Endothelial cell of umbilical vein (primary cell): ENCODE measurements around the gene APBB2. TPM values are rescaled to one million over a fixed set of nuclear protein-coding genes. Genes with fewer than 3 reads are reported as not detected.

Experiments
- BruUV-seq: library from RNA; stranded (reverse); fragments of 400-500 nt; replicated peaks from 2 replicates; lab custom pipeline; 2021; lab: Mats Ljungman, UMichigan
- CTCF ChIA-PET: fragments of 300-600, 350-600 bp; sonication (Branson Sonifier 250); formaldehyde crosslinking; loops from one replicate; lab custom pipeline; 2021; ENCODE audit warnings: antibody characterized with exemption, inconsistent platforms; lab: Charles Lee
- POLR2A ChIA-PET: fragments of 300-600, 350-600 bp; sonication (Branson Sonifier 250); formaldehyde crosslinking; loops from one replicate; lab custom pipeline; 2021; ENCODE audit warnings: antibody characterized with exemption, inconsistent platforms; lab: Charles Lee
- DNase-seq: peaks from one replicate; pipeline ENCODE4 v3.0.0-alpha.2; 2011; ENCODE audit warnings: low read depth, low spot score
- FAIRE-seq: peaks from 2 replicates; lab custom pipeline; 2011; peaks lifted over from hg19 to GRCh38; lab: Jason Lieb, UNC
- H2AFZ ChIP-seq: 2 replicates; pipeline ENCODE4 v1.6.0; 2012; ENCODE audit warnings: low read depth, low read length, control low read depth, inconsistent platforms
- H3K27ac ChIP-seq: 2 replicates; pipeline ENCODE4 v1.5.1; 2011; ENCODE audit warnings: low read depth, mild to moderate bottlenecking, control low read depth, low read length, moderate library complexity; ENCODE audit not compliant: insufficient read depth
- H3K27me3 ChIP-seq, 2 experiments: 2 replicates each; pipeline versions ENCODE4 v1.6.0 to v1.6.1; 2011; ENCODE audit warnings: low read length in 2 of 2, mixed read lengths in 1 of 2; ENCODE audit not compliant: control insufficient read depth in 2 of 2, insufficient read depth in 2 of 2
- H3K36me3 ChIP-seq, 2 experiments: 2 replicates in 1 of 2; 3 replicates in 1 of 2; pipeline ENCODE4 v1.5.1; 2011; ENCODE audit warnings: low read length in 2 of 2, mild to moderate bottlenecking in 1 of 2, moderate library complexity in 1 of 2; ENCODE audit not compliant: control insufficient read depth in 2 of 2, insufficient read depth in 2 of 2; ENCODE audit errors: extremely low read depth in 1 of 2
- H3K4me1 ChIP-seq: 3 replicates; pipeline ENCODE4 v1.5.1; 2011; ENCODE audit warnings: mild to moderate bottlenecking, low read length; ENCODE audit not compliant: control insufficient read depth, insufficient read depth; ENCODE audit errors: extremely low read depth
- H3K4me2 ChIP-seq: 2 replicates; pipeline ENCODE4 v1.6.1; 2011; ENCODE audit warnings: low read length, control low read depth, mixed read lengths; ENCODE audit not compliant: insufficient read depth
- H3K4me3 ChIP-seq, 3 experiments: fragments of 200-600 bp in 1 of 3; sonication (generic), shearing (Covaris generic) in 1 of 3; replicated peaks in 1 of 3; 2 replicates each; pipeline ENCODE4 v1.5.1; 2011 to 2016; ENCODE audit warnings: control low read depth in 3 of 3, low read length in 3 of 3, mild to moderate bottlenecking in 2 of 3, inconsistent platforms in 1 of 3, low read depth in 1 of 3, moderate library complexity in 1 of 3; ENCODE audit not compliant: insufficient read depth in 1 of 3
- H3K79me2 ChIP-seq: 2 replicates; pipeline ENCODE4 v1.6.0; 2012; ENCODE audit warnings: low read length, inconsistent platforms; ENCODE audit not compliant: control insufficient read depth, insufficient read depth
- H3K9ac ChIP-seq: replicated peaks from 2 replicates; pipeline ENCODE3; 2011; ENCODE audit warnings: low read length, control low read depth; ENCODE audit not compliant: insufficient read depth; ENCODE audit errors: extremely low read depth
- H3K9me1 ChIP-seq: replicated peaks from 3 replicates; pipeline ENCODE4 v1.6.0; 2011; ENCODE audit warnings: mild to moderate bottlenecking, low read length; ENCODE audit not compliant: control insufficient read depth, insufficient read depth; ENCODE audit errors: extremely low read depth
- H3K9me3 ChIP-seq: replicated peaks from 2 replicates; pipeline ENCODE4 v1.5.1; 2012; ENCODE audit warnings: low read length, inconsistent platforms; ENCODE audit not compliant: control insufficient read depth, insufficient read depth
- H4K20me1 ChIP-seq: replicated peaks from 2 replicates; pipeline ENCODE3; 2011; ENCODE audit warnings: mild to moderate bottlenecking, low read length; ENCODE audit not compliant: control insufficient read depth, insufficient read depth; ENCODE audit errors: extremely low read depth
- EZH2 ChIP-seq: IDR thresholded peaks from 2 replicates; pipeline ENCODE4 v1.6.1; 2012; ENCODE audit warnings: borderline replicate concordance, low read depth, mild to moderate bottlenecking, moderate library complexity, low read length, inconsistent platforms; ENCODE audit not compliant: severe bottlenecking
- FOS ChIP-seq: IDR thresholded peaks from 2 replicates; pipeline ENCODE4 v1.6.1; 2011; ENCODE audit warnings: mild to moderate bottlenecking, low read length, moderate library complexity, borderline replicate concordance; ENCODE audit not compliant: insufficient read depth
- GATA2 ChIP-seq: IDR thresholded peaks from 2 replicates; pipeline ENCODE4 v1.7.0; 2011; ENCODE audit warnings: low read depth, mild to moderate bottlenecking, moderate library complexity, mixed read lengths, low read length; ENCODE audit not compliant: insufficient read length, insufficient read depth
- JUN ChIP-seq: IDR thresholded peaks from 2 replicates; pipeline ENCODE4 v1.6.1; 2011; ENCODE audit warnings: borderline replicate concordance, low read depth; ENCODE audit not compliant: insufficient read length, insufficient read depth
- MYC ChIP-seq: IDR thresholded peaks from one replicate; pipeline ENCODE4 v1.6.1; 2011; ENCODE audit warnings: mild to moderate bottlenecking, low read depth, low read length
- POLR2A ChIP-seq: IDR thresholded peaks from 2 replicates; pipeline ENCODE4 v1.6.1; 2012; ENCODE audit warnings: low read depth, mild to moderate bottlenecking, control low read depth, low read length
- POLR2AphosphoS5 ChIP-seq: IDR thresholded peaks from 2 replicates; pipeline ENCODE4 v1.6.1; 2012; ENCODE audit warnings: low read depth, mild to moderate bottlenecking, control low read depth, low read length, moderate library complexity; ENCODE audit not compliant: insufficient read depth
- dilution Hi-C: fragments of 300-500 bp; cut with MboI; formaldehyde crosslinking; loops from one replicate; pipeline ENCODE4 v1.15.0; 2019; ENCODE audit warnings: low sequenced_read_pairs; ENCODE audit not compliant: extremely low pct_ligation_motif_present
- intact Hi-C: fragments of 100-400 bp; cut with micrococcal nuclease; formaldehyde crosslinking; loops from one replicate; pipeline ENCODE4 v1.10.0; 2022
- polyA plus RNA-seq, 4 experiments: library from polyadenylated mRNA; depleted of rRNA in 3 of 4; stranded (reverse) in 3 of 4; unstranded in 1 of 4; fragments of >200 nt; gene quantifications; 2 replicates each; pipeline versions ENCODE4 v1.2.1 to v1.2.3, GENCODE V29; 2011 to 2012; ENCODE audit warnings: missing spikeins in 1 of 4
- total RNA-seq: library from RNA; stranded (reverse); gene quantifications from 2 replicates; pipeline ENCODE4 v1.2.3, GENCODE V29; 2021
- TF ChIP-seq, protein P1 (sequence below), 2 donors: IDR thresholded peaks; 1 replicate in 1 of 2; 2 replicates in 1 of 2; pipeline ENCODE4 v1.5.1; 2011; ENCODE audit warnings: low read length in 2 of 2, mild to moderate bottlenecking in 2 of 2, moderate library complexity in 2 of 2, control low read depth in 1 of 2, inconsistent platforms in 1 of 2, low read depth in 1 of 2; ENCODE audit not compliant: insufficient read depth in 1 of 2; ENCODE audit errors: extremely low read depth in 1 of 2
- TF ChIP-seq, protein P2 (sequence below): IDR thresholded peaks from 2 replicates; pipeline ENCODE4 v1.6.1; 2011; ENCODE audit not compliant: insufficient read depth, insufficient read length

Gene APBB2
- total and polyA plus RNA-seq, 2 donors (not counting 3 experiments of a cell fraction or from before 2014, with no cell fraction given): 79.8 to 124 TPM

DNA sequence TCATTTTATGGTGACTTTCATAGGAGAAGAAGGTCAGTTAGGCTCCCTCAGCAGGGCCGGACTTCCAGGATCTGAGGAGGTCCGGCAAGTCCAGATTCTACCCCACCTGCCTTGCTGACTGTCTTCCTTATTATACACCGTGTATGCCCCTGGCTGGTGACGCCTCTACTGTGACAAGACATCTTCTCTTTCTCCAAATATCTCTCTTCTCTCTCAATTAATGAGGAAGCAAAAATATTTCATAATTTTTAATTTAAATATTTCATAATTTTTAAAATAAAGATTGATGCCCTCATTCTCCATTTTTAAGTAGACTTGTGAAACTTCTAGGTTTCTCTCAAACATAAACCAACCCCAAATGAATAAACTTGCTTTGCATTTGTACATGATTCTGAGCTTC is 262.1 kb downstream of the APBB2 start:
- Histone ChIP-seq H2AFZ (no peak overlapping the region), H3K4me3 (no peak overlapping the region), H3K9me1 (no peaks in the 10 kb centered on the region), H4K20me1 (no peaks in the 10 kb centered on the region), H3K9ac (no peak overlapping the region), H3K36me3 (peaks cover 0 to 2% of the 10 kb centered on the region in 2 experiments), H3K9me3 (no peaks in the 10 kb centered on the region), H3K4me2 (no peak overlapping the region), H3K4me1 (peaks cover 5% of the 10 kb centered on the region), H3K79me2 (peaks cover 18% of the 10 kb centered on the region), H3K27ac (no peak overlapping the region), H3K27me3 (no peaks in the 10 kb centered on the region)
- CTCF ChIA-PET: no interaction called here
- FAIRE-seq (no peak), DNase-seq (no peak)
- TF ChIP-seq MYC (no peak), POLR2A (no peak)
- POLR2A ChIA-PET: no interaction called here
- dilution Hi-C loops: no loop called here
- intact Hi-C loops: no loop called here
- BruUV-seq: no TSS peak

DNA sequence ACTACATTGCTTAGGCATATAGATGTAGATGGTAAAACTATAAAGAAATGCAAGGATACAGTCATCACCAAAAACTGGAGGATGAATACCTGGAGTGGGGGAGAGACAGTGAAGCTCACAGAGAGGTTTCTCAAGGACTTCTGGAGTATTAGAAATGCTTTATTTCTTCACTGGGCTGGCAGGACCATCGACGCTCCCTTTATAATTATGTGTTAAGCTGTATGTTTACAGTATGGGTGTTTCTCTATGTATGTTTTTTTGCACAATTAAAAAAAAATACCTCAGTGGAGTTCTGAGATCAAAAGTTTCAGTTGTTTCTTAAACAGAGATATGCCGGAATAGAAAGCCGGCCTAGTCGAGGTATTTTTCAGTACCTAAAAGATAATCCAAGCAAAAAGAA is 263.3 kb downstream of the APBB2 start:
- dilution Hi-C loops (no loop called here), intact Hi-C loops (no loop called here)
- H3K4me3 ChIP-seq: no peak overlapping the region
- H3K4me1 ChIP-seq: peaks cover 5% of the 10 kb centered on the region
- no peak overlapping the region for H3K9ac ChIP-seq
- FAIRE-seq (no peak), DNase-seq (no peak)
- H4K20me1 ChIP-seq: no peaks in the 10 kb centered on the region
- H3K9me1 ChIP-seq: no peaks in the 10 kb centered on the region
- H3K4me2 ChIP-seq: no peak overlapping the region
- ChIA-PET CTCF (interaction anchor here (0.9 to 1.0 kb wide), 2 partner anchors 15 to 27 kb away, joined by 3 read pairs; no protein-coding TSS in a partner anchor), POLR2A (no interaction called here)
- no peaks in the 10 kb centered on the region for H3K27me3 ChIP-seq
- H3K9me3 ChIP-seq: no peaks in the 10 kb centered on the region
- H3K27ac ChIP-seq: no peak overlapping the region
- H3K79me2 ChIP-seq: peaks cover 18% of the 10 kb centered on the region
- TF ChIP-seq JUN (no peak), EZH2 (no peak), GATA2 (no peak), POLR2AphosphoS5 (no peak), FOS (no peak), MYC (no peak), POLR2A (no peak)
- TF ChIP-seq, protein P1, sequence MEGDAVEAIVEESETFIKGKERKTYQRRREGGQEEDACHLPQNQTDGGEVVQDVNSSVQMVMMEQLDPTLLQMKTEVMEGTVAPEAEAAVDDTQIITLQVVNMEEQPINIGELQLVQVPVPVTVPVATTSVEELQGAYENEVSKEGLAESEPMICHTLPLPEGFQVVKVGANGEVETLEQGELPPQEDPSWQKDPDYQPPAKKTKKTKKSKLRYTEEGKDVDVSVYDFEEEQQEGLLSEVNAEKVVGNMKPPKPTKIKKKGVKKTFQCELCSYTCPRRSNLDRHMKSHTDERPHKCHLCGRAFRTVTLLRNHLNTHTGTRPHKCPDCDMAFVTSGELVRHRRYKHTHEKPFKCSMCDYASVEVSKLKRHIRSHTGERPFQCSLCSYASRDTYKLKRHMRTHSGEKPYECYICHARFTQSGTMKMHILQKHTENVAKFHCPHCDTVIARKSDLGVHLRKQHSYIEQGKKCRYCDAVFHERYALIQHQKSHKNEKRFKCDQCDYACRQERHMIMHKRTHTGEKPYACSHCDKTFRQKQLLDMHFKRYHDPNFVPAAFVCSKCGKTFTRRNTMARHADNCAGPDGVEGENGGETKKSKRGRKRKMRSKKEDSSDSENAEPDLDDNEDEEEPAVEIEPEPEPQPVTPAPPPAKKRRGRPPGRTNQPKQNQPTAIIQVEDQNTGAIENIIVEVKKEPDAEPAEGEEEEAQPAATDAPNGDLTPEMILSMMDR (IDR thresholded peaks at IDR 0.05; ENCODE audit: extremely low read depth in 1 of 2, insufficient read depth in 1 of 2, low read depth in 1 of 2, low read length in 2 of 2): no peak
- TF ChIP-seq, protein P2, sequence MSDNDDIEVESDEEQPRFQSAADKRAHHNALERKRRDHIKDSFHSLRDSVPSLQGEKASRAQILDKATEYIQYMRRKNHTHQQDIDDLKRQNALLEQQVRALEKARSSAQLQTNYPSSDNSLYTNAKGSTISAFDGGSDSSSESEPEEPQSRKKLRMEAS: no peak
- no peak overlapping the region for H2AFZ ChIP-seq
- BruUV-seq: no TSS peak
- H3K36me3 ChIP-seq: peaks cover 0 to 2% of the 10 kb centered on the region in 2 experiments
